ENCODE data around the gene SGMS1. TPM values are rescaled to one million over a fixed set of nuclear protein-coding genes. Genes with fewer than 3 reads are reported as not detected.

The SGMS1 gene
- polyA plus RNA-seq, 1 donor from 2014 or later = 8.0 TPM

- H3K9me2 ChIP-seq (ENCODE audit: insufficient read depth, low read length) = no peaks in the 10 kb centered on the region
- H3K27me3 ChIP-seq (ENCODE audit: insufficient read depth, low read depth, low read length) = no peaks in the 10 kb centered on the region
- no peak overlapping the region for H2AFZ ChIP-seq (ENCODE audit: low read depth, low read length)
- H3F3A ChIP-seq (ENCODE audit: insufficient read depth, low read length, poor library complexity, severe bottlenecking) = no peaks in the 10 kb centered on the region
- no peak overlapping the region for H3K4me2 ChIP-seq (ENCODE audit: low read length)
- H4K20me1 ChIP-seq (ENCODE audit: insufficient read depth) = no peaks in the 10 kb centered on the region
- H3K9ac ChIP-seq (ENCODE audit: low read length) = no peak overlapping the region
- TF ChIP-seq TAF1 (IDR thresholded peaks at IDR 0.05; ENCODE audit: low read depth) (no peak), MXI1 (conservative IDR thresholded peaks at IDR 0.05; ENCODE audit: poor library complexity, severe bottlenecking) (no peak), SMC3 (conservative IDR thresholded peaks at IDR 0.05; ENCODE audit: poor library complexity) (no peak), RAD21 (conservative IDR thresholded peaks at IDR 0.05) (no peak), CTCF (IDR thresholded peaks at IDR 0.05; ENCODE audit: poor library complexity, severe bottlenecking) (no peak), EP300 (conservative IDR thresholded peaks at IDR 0.05; ENCODE audit: poor library complexity, severe bottlenecking) (no peak), EZH2 (IDR thresholded peaks at IDR 0.05; ENCODE audit: borderline replicate concordance, insufficient read depth, low read length, poor library complexity, severe bottlenecking) (no peak), POLR2AphosphoS5 (IDR thresholded peaks at IDR 0.05) (no peak), REST (IDR thresholded peaks at IDR 0.05; ENCODE audit: borderline replicate concordance) (no peak)
- no peaks in the 10 kb centered on the region for H3K79me2 ChIP-seq (replicated peaks; ENCODE audit: insufficient read depth, low read length)
- no peak overlapping the region for H3K27ac ChIP-seq (ENCODE audit: low read length)
- H3K9me3 ChIP-seq (ENCODE audit: low read length) = peaks cover 4% of the 10 kb centered on the region
- H3K4me3 ChIP-seq (ENCODE audit: low read length) = no peak overlapping the region
- H3K36me3 ChIP-seq (ENCODE audit: insufficient read depth, low read length) = no peaks in the 10 kb centered on the region
Observed at GRCh38 chr10:50404021-50404773, 219.6 kb downstream of the SGMS1 start.

- H3K27ac ChIP-seq (ENCODE audit: low read length) = no peak overlapping the region
- H3K36me3 ChIP-seq (ENCODE audit: insufficient read depth, low read length) = no peaks in the 10 kb centered on the region
- H3K4me3 ChIP-seq (ENCODE audit: low read length) = no peak overlapping the region
- TF ChIP-seq MXI1 (conservative IDR thresholded peaks at IDR 0.05; ENCODE audit: poor library complexity, severe bottlenecking) (no peak), REST (IDR thresholded peaks at IDR 0.05; ENCODE audit: borderline replicate concordance) (no peak), TAF1 (IDR thresholded peaks at IDR 0.05; ENCODE audit: low read depth) (no peak), CTCF (IDR thresholded peaks at IDR 0.05; ENCODE audit: poor library complexity, severe bottlenecking) (no peak), EP300 (conservative IDR thresholded peaks at IDR 0.05; ENCODE audit: poor library complexity, severe bottlenecking) (no peak), POLR2AphosphoS5 (IDR thresholded peaks at IDR 0.05) (no peak), EZH2 (IDR thresholded peaks at IDR 0.05; ENCODE audit: borderline replicate concordance, insufficient read depth, low read length, poor library complexity, severe bottlenecking) (no peak), SMC3 (conservative IDR thresholded peaks at IDR 0.05; ENCODE audit: poor library complexity) (no peak), RAD21 (conservative IDR thresholded peaks at IDR 0.05) (no peak)
- no peaks in the 10 kb centered on the region for H4K20me1 ChIP-seq (ENCODE audit: insufficient read depth)
- no peak overlapping the region for H3K9ac ChIP-seq (ENCODE audit: low read length)
- no peaks in the 10 kb centered on the region for H3F3A ChIP-seq (ENCODE audit: insufficient read depth, low read length, poor library complexity, severe bottlenecking)
- H3K9me2 ChIP-seq (ENCODE audit: insufficient read depth, low read length) = no peaks in the 10 kb centered on the region
- no peak overlapping the region for H3K4me2 ChIP-seq (ENCODE audit: low read length)
- no peaks in the 10 kb centered on the region for H3K79me2 ChIP-seq (replicated peaks; ENCODE audit: insufficient read depth, low read length)
- peaks cover 4% of the 10 kb centered on the region for H3K9me3 ChIP-seq (ENCODE audit: low read length)
- H3K27me3 ChIP-seq (ENCODE audit: insufficient read depth, low read depth, low read length) = no peaks in the 10 kb centered on the region
- H2AFZ ChIP-seq (ENCODE audit: low read depth, low read length) = no peak overlapping the region
Observed at GRCh38 chr10:50403074-50403473, 220.7 kb downstream of the SGMS1 start.

Data from neural cell (in vitro differentiated cells).